Neural crest cell (in vitro differentiated cells): ENCODE data around the gene DVL2. TPM values are rescaled to one million over a fixed set of nuclear protein-coding genes. Genes with fewer than 3 reads are reported as not detected.
A peak's percentile ranks its signal among the peaks of the same experiment; 100 is the strongest.

Experiments
- DNase-seq: peaks from one replicate; pipeline ENCODE4 v3.0.0; 2021; ENCODE audit warnings: low read depth, mixed read lengths, low spot score
- H3K27ac Mint-ChIP-seq: one replicate; pipeline ENCODE4 v1.8.0; 2021; ENCODE audit warnings: mild to moderate bottlenecking, mixed read lengths; ENCODE audit not compliant: unreplicated experiment
- H3K27me3 Mint-ChIP-seq: 2 replicates; pipeline ENCODE4 v1.8.0; 2021; ENCODE audit warnings: low read depth, mild to moderate bottlenecking, mixed read lengths
- H3K36me3 Mint-ChIP-seq: 2 replicates; pipeline ENCODE4 v1.8.0; 2021; ENCODE audit warnings: low read depth, mild to moderate bottlenecking, mixed read lengths
- H3K4me1 Mint-ChIP-seq: 2 replicates; pipeline ENCODE4 v1.8.0; 2021; ENCODE audit warnings: mixed read lengths
- H3K4me3 Mint-ChIP-seq: one replicate; pipeline ENCODE4 v1.8.0; 2021; ENCODE audit warnings: mild to moderate bottlenecking, mixed read lengths
- H3K9me3 Mint-ChIP-seq: 2 replicates; pipeline ENCODE4 v1.8.0; 2021; ENCODE audit warnings: mixed read lengths
- total RNA-seq: library from RNA; stranded (reverse); gene quantifications from 2 replicates; pipeline ENCODE4 v1.2.1, GENCODE V29; 2021
- TF ChIP-seq, protein P1 (sequence below): fragments of 200-600 bp; sonication (generic); conservative IDR thresholded peaks from 2 replicates; pipeline ENCODE4 v1.5.0; 2021; ENCODE audit warnings: antibody characterized with exemption, mild to moderate bottlenecking

Gene DVL2
- total RNA-seq, 1 donor from 2014 or later: 140 TPM

DNA sequence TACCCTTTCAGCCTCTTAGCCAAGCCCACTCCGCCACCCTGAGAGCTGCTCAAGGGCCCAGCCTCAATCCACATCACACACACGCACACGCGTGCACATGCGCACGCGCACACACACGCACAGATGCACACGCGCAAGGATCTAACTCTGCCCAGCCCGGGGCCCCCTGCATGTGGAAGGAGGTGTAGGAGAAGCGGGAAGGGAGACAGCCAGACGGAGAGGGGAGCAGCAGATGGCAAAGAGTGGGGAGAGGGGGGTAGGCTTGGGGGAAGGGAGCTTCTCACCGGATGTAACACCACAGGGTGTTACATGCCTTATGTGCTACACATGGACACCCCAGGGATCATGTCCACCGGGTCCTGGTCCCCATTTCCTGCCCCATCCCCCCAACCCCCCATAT lies 30.0 kb downstream of the DVL2 start:
- Mint-ChIP-seq H3K4me1 (peaks cover 45% of the 10 kb centered on the region), H3K9me3 (no peaks in the 10 kb centered on the region), H3K4me3 (peak overlapping the region; percentile 90), H3K27ac (peak overlapping the region; percentile 67), H3K27me3 (no peaks in the 10 kb centered on the region), H3K36me3 (peaks cover 6% of the 10 kb centered on the region)
- TF ChIP-seq, protein P1, sequence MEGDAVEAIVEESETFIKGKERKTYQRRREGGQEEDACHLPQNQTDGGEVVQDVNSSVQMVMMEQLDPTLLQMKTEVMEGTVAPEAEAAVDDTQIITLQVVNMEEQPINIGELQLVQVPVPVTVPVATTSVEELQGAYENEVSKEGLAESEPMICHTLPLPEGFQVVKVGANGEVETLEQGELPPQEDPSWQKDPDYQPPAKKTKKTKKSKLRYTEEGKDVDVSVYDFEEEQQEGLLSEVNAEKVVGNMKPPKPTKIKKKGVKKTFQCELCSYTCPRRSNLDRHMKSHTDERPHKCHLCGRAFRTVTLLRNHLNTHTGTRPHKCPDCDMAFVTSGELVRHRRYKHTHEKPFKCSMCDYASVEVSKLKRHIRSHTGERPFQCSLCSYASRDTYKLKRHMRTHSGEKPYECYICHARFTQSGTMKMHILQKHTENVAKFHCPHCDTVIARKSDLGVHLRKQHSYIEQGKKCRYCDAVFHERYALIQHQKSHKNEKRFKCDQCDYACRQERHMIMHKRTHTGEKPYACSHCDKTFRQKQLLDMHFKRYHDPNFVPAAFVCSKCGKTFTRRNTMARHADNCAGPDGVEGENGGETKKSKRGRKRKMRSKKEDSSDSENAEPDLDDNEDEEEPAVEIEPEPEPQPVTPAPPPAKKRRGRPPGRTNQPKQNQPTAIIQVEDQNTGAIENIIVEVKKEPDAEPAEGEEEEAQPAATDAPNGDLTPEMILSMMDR: no peak
- DNase-seq: no peak

GRCh38 chr17:7203391-7203790 lies 30.9 kb downstream of the DVL2 start:
- no peaks in the 10 kb centered on the region for H3K9me3 Mint-ChIP-seq
- TF ChIP-seq, protein P1: no peak
- H3K36me3 Mint-ChIP-seq: peaks cover 6% of the 10 kb centered on the region
- DNase-seq: no peak
- H3K27ac Mint-ChIP-seq: no peak overlapping the region
- H3K4me1 Mint-ChIP-seq: peaks cover 41% of the 10 kb centered on the region
- H3K27me3 Mint-ChIP-seq: no peaks in the 10 kb centered on the region
- H3K4me3 Mint-ChIP-seq: no peak overlapping the region

GRCh38 chr17:7196651-7197401 lies 37.5 kb downstream of the DVL2 start:
- H3K4me1 Mint-ChIP-seq: no peaks in the 10 kb centered on the region
- no peak overlapping the region for H3K4me3 Mint-ChIP-seq
- peak overlapping the region; percentile 43 for H3K27ac Mint-ChIP-seq
- TF ChIP-seq, protein P1: no peak
- no peak for DNase-seq
- no peaks in the 10 kb centered on the region for H3K9me3 Mint-ChIP-seq
- no peaks in the 10 kb centered on the region for H3K27me3 Mint-ChIP-seq
- H3K36me3 Mint-ChIP-seq: peaks cover 3% of the 10 kb centered on the region

GRCh38 chr17:7195971-7196370 lies 38.3 kb downstream of the DVL2 start:
- Mint-ChIP-seq H3K9me3 (no peaks in the 10 kb centered on the region), H3K4me1 (no peaks in the 10 kb centered on the region), H3K27me3 (no peaks in the 10 kb centered on the region), H3K4me3 (no peak overlapping the region), H3K27ac (no peak overlapping the region), H3K36me3 (peaks cover under 1% of the 10 kb centered on the region)
- DNase-seq: no peak
- TF ChIP-seq, protein P1: no peak

DNA sequence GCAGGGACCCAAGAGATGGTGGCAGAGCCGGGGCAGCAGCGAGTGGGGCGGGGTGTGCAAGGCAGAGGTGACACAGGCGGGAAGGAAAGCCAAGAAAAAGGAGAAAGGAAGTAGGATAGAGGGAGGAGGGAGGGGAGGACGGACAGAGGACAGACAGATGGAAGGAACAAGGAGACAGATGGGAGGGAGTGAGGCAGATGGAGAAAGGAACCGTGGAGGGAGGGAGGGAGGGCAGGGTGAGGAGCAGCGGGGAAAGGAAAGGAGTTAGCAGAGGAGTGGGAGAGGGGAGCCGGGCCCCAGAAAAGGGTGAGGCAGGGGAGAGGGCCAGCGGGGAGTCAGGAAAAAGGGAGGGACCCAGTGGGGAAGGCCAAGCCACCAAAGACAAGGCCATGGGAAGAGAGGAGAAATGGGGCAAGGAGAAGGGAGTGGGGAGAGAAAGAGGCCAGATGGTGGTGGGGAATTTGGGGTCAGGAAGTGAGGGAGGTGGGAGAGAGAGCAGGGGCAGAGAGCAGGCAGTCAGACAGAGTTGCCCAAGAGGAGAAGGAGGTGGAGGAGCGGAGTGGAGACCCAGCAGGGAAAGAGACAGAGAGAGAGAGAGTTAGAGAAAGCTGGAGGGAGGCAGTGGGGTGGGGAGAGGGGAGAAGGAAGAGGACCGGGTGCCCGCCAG lies 41.9 kb downstream of the DVL2 start:
- no peaks in the 10 kb centered on the region for H3K4me1 Mint-ChIP-seq
- H3K4me3 Mint-ChIP-seq: no peak overlapping the region
- TF ChIP-seq, protein P1: no peak
- peak overlapping the region; percentile 81 for H3K27ac Mint-ChIP-seq
- no peaks in the 10 kb centered on the region for H3K9me3 Mint-ChIP-seq
- no peaks in the 10 kb centered on the region for H3K27me3 Mint-ChIP-seq
- H3K36me3 Mint-ChIP-seq: no peaks in the 10 kb centered on the region
- no peak for DNase-seq
